ENCODE data around the gene RHOF.

The RHOF gene

DNA sequence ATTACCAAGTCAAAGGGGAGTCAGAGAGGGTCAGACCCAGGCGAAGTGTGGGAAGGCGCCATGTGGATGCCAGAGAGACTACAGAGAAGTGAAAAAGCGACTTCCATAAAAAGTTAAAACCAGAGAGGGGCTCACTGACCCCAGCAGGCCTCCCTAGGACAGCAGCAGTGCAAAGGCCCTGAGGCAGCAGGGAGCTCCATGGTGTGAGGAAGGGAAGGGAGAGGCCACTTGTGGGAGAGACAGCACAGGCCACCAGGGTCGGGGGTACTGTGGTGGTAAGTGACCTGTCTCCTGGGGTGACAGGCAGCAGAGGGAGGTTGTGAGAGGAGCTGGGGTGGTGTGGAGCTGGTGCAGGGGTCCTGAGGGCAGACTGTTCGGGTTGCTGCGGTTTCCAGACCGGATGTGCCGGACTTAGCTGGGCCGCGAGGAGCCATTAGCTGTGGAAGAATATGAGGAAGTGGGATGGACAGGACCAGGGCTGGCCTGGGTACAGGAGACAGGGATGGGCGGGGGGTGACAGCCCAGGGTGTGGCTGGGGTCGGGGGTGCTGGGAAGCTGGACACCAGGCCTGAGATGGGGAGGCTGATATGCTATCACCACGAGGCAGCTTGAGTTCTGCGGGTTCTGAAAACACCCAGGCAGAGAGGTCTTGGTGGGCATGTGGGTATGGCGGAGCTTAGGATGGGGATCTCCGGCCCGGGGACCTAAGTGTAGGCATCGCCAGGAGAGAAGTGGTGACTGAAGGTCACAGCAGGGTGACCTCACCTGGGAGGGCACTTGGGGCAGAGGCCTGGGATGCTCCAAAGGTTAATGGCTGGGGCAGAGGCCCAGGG is 33.0 kb upstream of the RHOF start:
- H4K20me1 ChIP-seq (ENCODE audit: insufficient read depth, low read length) = no peaks in the 10 kb centered on the region
- H3K9me2 ChIP-seq (ENCODE audit: low read depth, low read length) = no peaks in the 10 kb centered on the region
- no peak overlapping the region for H3K4me3 ChIP-seq (ENCODE audit: low read depth, low read length, poor library complexity, severe bottlenecking)
- peaks cover 6% of the 10 kb centered on the region for H3K4me1 ChIP-seq (ENCODE audit: insufficient read depth, low read length, severe bottlenecking)
- H3K27me3 ChIP-seq (ENCODE audit: insufficient read depth, low read length) = no peaks in the 10 kb centered on the region
- no peak overlapping the region for H3K9ac ChIP-seq (ENCODE audit: low read length)
- H3K79me2 ChIP-seq (ENCODE audit: insufficient read depth, low read length) = no peaks in the 10 kb centered on the region
- H2AFZ ChIP-seq (ENCODE audit: low read length) = no peak overlapping the region
- H3F3A ChIP-seq (ENCODE audit: insufficient read depth, low read length) = no peaks in the 10 kb centered on the region
- no peaks in the 10 kb centered on the region for H3K9me3 ChIP-seq (ENCODE audit: low read length)
- H3K36me3 ChIP-seq (ENCODE audit: insufficient read depth, low read length) = peaks cover 80% of the 10 kb centered on the region
- no peak overlapping the region for H3K27ac ChIP-seq (ENCODE audit: low read depth, low read length, poor library complexity, severe bottlenecking)
- no peak overlapping the region for H3K4me2 ChIP-seq (ENCODE audit: low read length)
- TF ChIP-seq, protein P1, sequence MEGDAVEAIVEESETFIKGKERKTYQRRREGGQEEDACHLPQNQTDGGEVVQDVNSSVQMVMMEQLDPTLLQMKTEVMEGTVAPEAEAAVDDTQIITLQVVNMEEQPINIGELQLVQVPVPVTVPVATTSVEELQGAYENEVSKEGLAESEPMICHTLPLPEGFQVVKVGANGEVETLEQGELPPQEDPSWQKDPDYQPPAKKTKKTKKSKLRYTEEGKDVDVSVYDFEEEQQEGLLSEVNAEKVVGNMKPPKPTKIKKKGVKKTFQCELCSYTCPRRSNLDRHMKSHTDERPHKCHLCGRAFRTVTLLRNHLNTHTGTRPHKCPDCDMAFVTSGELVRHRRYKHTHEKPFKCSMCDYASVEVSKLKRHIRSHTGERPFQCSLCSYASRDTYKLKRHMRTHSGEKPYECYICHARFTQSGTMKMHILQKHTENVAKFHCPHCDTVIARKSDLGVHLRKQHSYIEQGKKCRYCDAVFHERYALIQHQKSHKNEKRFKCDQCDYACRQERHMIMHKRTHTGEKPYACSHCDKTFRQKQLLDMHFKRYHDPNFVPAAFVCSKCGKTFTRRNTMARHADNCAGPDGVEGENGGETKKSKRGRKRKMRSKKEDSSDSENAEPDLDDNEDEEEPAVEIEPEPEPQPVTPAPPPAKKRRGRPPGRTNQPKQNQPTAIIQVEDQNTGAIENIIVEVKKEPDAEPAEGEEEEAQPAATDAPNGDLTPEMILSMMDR (IDR thresholded peaks at IDR 0.05; ENCODE audit: low read length) = no peak
- TF ChIP-seq EZH2 (IDR thresholded peaks at IDR 0.05; ENCODE audit: borderline replicate concordance, low read length) = no peak

DNA sequence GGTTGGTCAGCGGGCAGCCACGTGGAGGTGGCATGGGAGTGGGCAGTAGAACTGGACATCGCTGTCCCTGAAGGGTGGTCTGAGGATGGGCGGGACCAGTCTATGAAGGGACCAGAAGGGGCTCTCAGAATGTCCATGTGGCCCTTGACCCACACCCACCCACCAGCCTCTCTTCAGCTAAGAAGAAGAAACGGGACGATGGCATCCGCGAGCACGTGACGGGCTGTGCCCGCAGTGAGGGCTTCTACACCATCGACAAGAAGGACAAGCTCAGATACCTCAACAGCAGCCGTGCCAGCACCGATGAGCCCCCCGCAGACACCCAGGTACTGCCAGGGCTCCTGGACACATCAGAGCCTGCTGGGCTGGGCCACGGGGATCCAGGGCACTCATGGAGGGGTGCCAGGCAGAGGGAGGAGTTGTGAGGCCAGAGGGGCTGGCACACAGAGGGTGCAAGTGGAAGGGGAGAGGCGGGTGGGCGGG is 31.6 kb upstream of the RHOF start:
- Histone ChIP-seq H3K36me3 (ENCODE audit: insufficient read depth, low read length) (peaks cover 77% of the 10 kb centered on the region), H3K4me3 (ENCODE audit: low read depth, low read length, poor library complexity, severe bottlenecking) (no peak overlapping the region), H3K27ac (ENCODE audit: low read depth, low read length, poor library complexity, severe bottlenecking) (no peak overlapping the region), H3K9me3 (ENCODE audit: low read length) (no peaks in the 10 kb centered on the region), H3F3A (ENCODE audit: insufficient read depth, low read length) (no peaks in the 10 kb centered on the region), H3K27me3 (ENCODE audit: insufficient read depth, low read length) (no peaks in the 10 kb centered on the region), H3K9ac (ENCODE audit: low read length) (no peak overlapping the region), H3K4me2 (ENCODE audit: low read length) (no peak overlapping the region), H3K4me1 (ENCODE audit: insufficient read depth, low read length, severe bottlenecking) (peaks cover 6% of the 10 kb centered on the region), H2AFZ (ENCODE audit: low read length) (no peak overlapping the region), H3K79me2 (ENCODE audit: insufficient read depth, low read length) (no peaks in the 10 kb centered on the region), H4K20me1 (ENCODE audit: insufficient read depth, low read length) (no peaks in the 10 kb centered on the region), H3K9me2 (ENCODE audit: low read depth, low read length) (no peaks in the 10 kb centered on the region)
- TF ChIP-seq EZH2 (IDR thresholded peaks at IDR 0.05; ENCODE audit: borderline replicate concordance, low read length) = no peak
- TF ChIP-seq, protein P1 (IDR thresholded peaks at IDR 0.05; ENCODE audit: low read length) = no peak

DNA sequence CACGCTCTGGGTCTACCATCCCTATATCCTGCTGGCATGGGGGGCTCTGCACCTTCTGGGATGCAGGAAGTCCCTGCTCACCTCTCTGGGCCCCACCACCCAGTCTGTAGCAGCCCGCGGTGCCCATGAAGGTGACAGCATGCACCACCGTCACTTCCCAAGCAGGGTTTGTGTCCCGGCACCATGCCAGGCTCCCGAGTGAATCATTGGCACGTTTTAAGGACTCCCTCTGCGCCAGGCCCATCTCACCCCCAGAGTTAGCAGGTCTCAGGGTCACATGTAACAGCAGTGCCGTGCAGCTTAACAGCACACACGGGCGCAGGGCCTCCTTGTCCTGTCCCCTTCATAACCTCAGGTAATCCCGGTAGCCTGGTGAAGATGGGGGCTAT is 30.2 kb upstream of the RHOF start:
- H3K9ac ChIP-seq (ENCODE audit: low read length) = no peak overlapping the region
- no peaks in the 10 kb centered on the region for H3K4me1 ChIP-seq (ENCODE audit: insufficient read depth, low read length, severe bottlenecking)
- H3K4me2 ChIP-seq (ENCODE audit: low read length) = no peak overlapping the region
- H3F3A ChIP-seq (ENCODE audit: insufficient read depth, low read length) = no peaks in the 10 kb centered on the region
- H3K79me2 ChIP-seq (ENCODE audit: insufficient read depth, low read length) = no peaks in the 10 kb centered on the region
- no peaks in the 10 kb centered on the region for H3K9me2 ChIP-seq (ENCODE audit: low read depth, low read length)
- H3K9me3 ChIP-seq (ENCODE audit: low read length) = no peaks in the 10 kb centered on the region
- TF ChIP-seq EZH2 (IDR thresholded peaks at IDR 0.05; ENCODE audit: borderline replicate concordance, low read length) = no peak
- TF ChIP-seq, protein P1 (IDR thresholded peaks at IDR 0.05; ENCODE audit: low read length) = no peak
- H3K4me3 ChIP-seq (ENCODE audit: low read depth, low read length, poor library complexity, severe bottlenecking) = no peak overlapping the region
- H3K27me3 ChIP-seq (ENCODE audit: insufficient read depth, low read length) = no peaks in the 10 kb centered on the region
- H3K36me3 ChIP-seq (ENCODE audit: insufficient read depth, low read length) = peaks cover 76% of the 10 kb centered on the region
- H3K27ac ChIP-seq (ENCODE audit: low read depth, low read length, poor library complexity, severe bottlenecking) = no peak overlapping the region
- no peak overlapping the region for H2AFZ ChIP-seq (ENCODE audit: low read length)
- H4K20me1 ChIP-seq (ENCODE audit: insufficient read depth, low read length) = no peaks in the 10 kb centered on the region

Data from OCI-LY1 (cell line).